Activated naive CD8-positive, alpha-beta T cell treated with anti-CD3 and anti-CD28 coated beads, Interleukin-2, amount 10 ng/mL, durations not matched to agents 7 days and 5 days (primary cell): Measurements from ENCODE around the gene SETBP1. TPM values are rescaled to one million over a fixed set of nuclear protein-coding genes. Genes with fewer than 3 reads are reported as not detected.

Source experiments
- ATAC-seq: fragments of 150-1000 bp; cut with Tn5 transposase; one replicate; pipeline ENCODE4 v1.10.0; 2021; ENCODE audit warnings: low read depth, moderate library complexity
- POLR2A ChIA-PET: fragments of 350-600 bp; sonication (Branson Sonifier 250); formaldehyde crosslinking; loops from one replicate; lab custom pipeline; 2021; ENCODE audit warnings: antibody characterized with exemption; lab: Charles Lee
- DNase-seq: peaks from one replicate; pipeline ENCODE4 v3.0.0; 2021
- H3K27ac Mint-ChIP-seq: one replicate; pipeline ENCODE4 v1.8.0; 2022; ENCODE audit warnings: mild to moderate bottlenecking, mixed read lengths
- H3K27me3 Mint-ChIP-seq: one replicate; pipeline ENCODE4 v1.8.0; 2022; ENCODE audit warnings: mild to moderate bottlenecking, moderate library complexity, mixed read lengths
- H3K36me3 Mint-ChIP-seq: one replicate; pipeline ENCODE4 v1.8.0; 2021; ENCODE audit warnings: mild to moderate bottlenecking, mixed read lengths
- H3K4me1 Mint-ChIP-seq: one replicate; pipeline ENCODE4 v1.8.0; 2021; ENCODE audit warnings: mixed read lengths
- H3K4me3 Mint-ChIP-seq: one replicate; pipeline ENCODE4 v1.8.0; 2022; ENCODE audit warnings: mild to moderate bottlenecking, moderate library complexity, mixed read lengths
- H3K9me3 Mint-ChIP-seq: one replicate; pipeline ENCODE4 v1.8.0; 2021; ENCODE audit warnings: mixed read lengths
- total RNA-seq, 2 experiments: library from RNA; stranded (reverse); gene quantifications; one replicate each; pipeline ENCODE4 v1.2.3, GENCODE V29; 2021

The SETBP1 gene
- total RNA-seq, 2 experiments from 2014 or later, result 1.8 to 1.9 TPM

DNA sequence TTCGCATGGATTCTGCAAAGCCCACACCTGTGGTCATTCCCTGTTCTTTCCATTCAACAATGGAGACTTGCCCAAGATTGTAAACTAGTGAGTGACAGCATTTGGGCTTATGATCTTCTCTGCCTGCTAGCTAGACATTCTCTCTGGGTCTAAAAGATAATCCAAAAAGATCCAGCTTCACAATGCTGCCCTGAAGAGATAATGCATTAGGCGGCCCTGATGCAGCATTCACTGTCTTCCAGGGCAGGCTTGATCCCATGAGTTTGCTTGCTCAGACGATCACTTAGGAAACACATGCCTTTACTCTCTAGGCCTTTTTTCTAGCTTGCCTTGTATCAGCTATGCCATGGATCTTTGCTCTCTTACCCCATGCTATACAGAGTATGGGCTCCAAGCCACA lies 196.1 kb downstream of the SETBP1 start:
- Mint-ChIP-seq H3K27me3 (peaks cover 22% of the 10 kb centered on the region), H3K4me3 (no peak overlapping the region), H3K4me1 (no peaks in the 10 kb centered on the region), H3K36me3 (no peaks in the 10 kb centered on the region), H3K27ac (no peak overlapping the region), H3K9me3 (peaks cover 4% of the 10 kb centered on the region)
- POLR2A ChIA-PET, result no interaction called here
- DNase-seq (no peak), ATAC-seq (no peak)

DNA sequence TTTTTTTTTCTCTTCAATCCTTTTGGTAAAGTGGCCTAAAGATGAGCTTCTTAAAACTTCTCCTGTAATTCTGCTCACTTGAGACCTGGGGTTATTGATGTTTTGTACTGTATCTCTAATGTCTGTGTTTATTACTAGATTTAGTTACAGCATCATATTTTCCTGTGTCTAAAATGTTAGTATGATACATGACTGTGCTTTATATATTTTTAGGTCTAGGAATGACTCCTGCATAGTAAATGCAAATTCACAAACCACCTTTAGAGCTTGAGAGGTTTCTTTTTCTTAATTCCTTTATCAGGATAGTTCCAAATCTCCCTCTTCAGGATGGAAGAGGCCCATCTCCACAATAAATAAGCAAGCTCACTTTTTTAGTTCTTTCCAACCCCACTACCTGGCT lies 197.6 kb downstream of the SETBP1 start:
- POLR2A ChIA-PET, result no interaction called here
- H3K4me1 Mint-ChIP-seq, result no peaks in the 10 kb centered on the region

GRCh38 chr18:44880170-44880569 lies 199.5 kb downstream of the SETBP1 start:
- POLR2A ChIA-PET, result no interaction called here
- no peak for ATAC-seq
- DNase-seq, result no peak
- Mint-ChIP-seq H3K4me3 (no peak overlapping the region), H3K27ac (no peak overlapping the region), H3K27me3 (peaks cover 25% of the 10 kb centered on the region), H3K4me1 (no peaks in the 10 kb centered on the region), H3K36me3 (no peaks in the 10 kb centered on the region), H3K9me3 (peaks cover 1% of the 10 kb centered on the region)

More for the DNA sequence above, 197.6 kb downstream of the SETBP1 start:
- Mint-ChIP-seq H3K27ac (no peak overlapping the region), H3K36me3 (no peaks in the 10 kb centered on the region), H3K27me3 (peaks cover 27% of the 10 kb centered on the region), H3K9me3 (peaks cover 2% of the 10 kb centered on the region), H3K4me3 (no peak overlapping the region)
- DNase-seq, result no peak
- no peak for ATAC-seq

- H3K27ac Mint-ChIP-seq, result no peak overlapping the region
- DNase-seq, result no peak
- H3K27me3 Mint-ChIP-seq, result peaks cover 24% of the 10 kb centered on the region
- H3K36me3 Mint-ChIP-seq, result no peaks in the 10 kb centered on the region
- POLR2A ChIA-PET, result interaction anchor here (0.7 kb wide), 1 partner anchor 10 kb away, joined by 3 read pairs; no protein-coding TSS in a partner anchor
- no peaks in the 10 kb centered on the region for H3K4me1 Mint-ChIP-seq
- no peak overlapping the region for H3K4me3 Mint-ChIP-seq
- no peak for ATAC-seq
- H3K9me3 Mint-ChIP-seq, result peaks cover 1% of the 10 kb centered on the region
Observed at GRCh38 chr18:44881461-44882162, 200.9 kb downstream of the SETBP1 start.

DNA sequence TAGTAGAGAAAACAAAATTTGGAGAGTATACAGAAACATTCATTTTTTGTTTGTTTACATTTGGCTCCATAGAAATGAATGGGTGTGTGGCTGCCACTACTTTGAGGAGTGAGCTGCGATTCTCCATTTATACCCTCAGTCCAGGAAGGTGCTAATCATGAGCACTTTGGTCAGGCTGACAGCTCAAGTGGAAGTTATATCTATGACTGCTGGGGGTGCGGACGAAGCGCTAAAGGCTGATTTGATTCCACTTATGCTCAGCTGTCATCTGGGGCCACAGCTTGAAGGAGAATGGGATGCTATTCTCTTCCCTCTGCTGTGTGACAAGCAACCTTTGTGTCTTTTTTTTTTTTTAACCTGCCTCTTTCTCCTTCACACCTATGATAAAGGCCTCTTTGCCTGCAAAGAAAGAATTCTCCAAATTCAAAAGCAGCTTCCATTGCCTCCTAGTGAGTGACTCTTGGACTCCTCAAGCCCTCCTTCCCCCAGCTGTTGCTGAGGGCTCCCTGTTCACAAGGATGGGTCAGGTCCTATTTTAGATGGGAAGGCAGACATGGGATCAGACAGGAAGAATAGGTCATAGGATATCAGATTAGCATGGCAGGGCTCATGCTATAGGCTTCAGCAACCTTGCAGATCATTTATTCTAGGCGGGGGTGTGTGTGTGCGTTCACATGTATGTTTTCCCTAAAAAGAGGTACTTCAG lies 201.6 kb downstream of the SETBP1 start:
- POLR2A ChIA-PET, result interaction anchor here (0.7 kb wide), 1 partner anchor 10 kb away, joined by 3 read pairs; no protein-coding TSS in a partner anchor

GRCh38 chr18:44883671-44884070 lies 203.0 kb downstream of the SETBP1 start:
- H3K36me3 Mint-ChIP-seq, result no peaks in the 10 kb centered on the region
- H3K9me3 Mint-ChIP-seq, result peaks cover 1% of the 10 kb centered on the region

More for the DNA sequence above, 201.6 kb downstream of the SETBP1 start:
- DNase-seq, result no peak
- no peak overlapping the region for H3K4me3 Mint-ChIP-seq
- H3K9me3 Mint-ChIP-seq, result peaks cover 1% of the 10 kb centered on the region
- no peaks in the 10 kb centered on the region for H3K36me3 Mint-ChIP-seq
- no peak for ATAC-seq
- H3K27me3 Mint-ChIP-seq, result peaks cover 22% of the 10 kb centered on the region
- no peak overlapping the region for H3K27ac Mint-ChIP-seq
- H3K4me1 Mint-ChIP-seq, result peaks cover 3% of the 10 kb centered on the region

DNA sequence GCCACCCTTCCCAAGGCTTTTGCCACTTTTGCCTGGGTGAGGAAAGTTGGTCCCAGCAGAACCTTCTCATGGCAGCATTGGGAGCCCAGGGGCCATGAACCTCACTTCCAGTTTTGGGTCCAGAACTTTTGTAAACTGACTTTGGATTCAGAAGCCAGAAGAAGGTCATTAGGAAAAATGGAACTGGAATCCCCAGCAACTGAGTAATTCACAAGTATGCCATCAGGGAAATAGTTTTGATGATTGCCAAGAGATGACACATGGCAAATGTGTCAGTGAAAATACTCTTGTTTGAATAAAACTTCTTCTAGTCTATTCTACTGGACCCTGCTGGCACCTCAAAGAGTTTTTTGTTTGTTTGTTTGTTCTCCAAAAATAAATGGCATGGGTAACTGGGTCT lies 203.7 kb downstream of the SETBP1 start:
- ATAC-seq (no peak), DNase-seq (no peak)
- H3K27ac Mint-ChIP-seq, result no peak overlapping the region
- H3K4me3 Mint-ChIP-seq, result no peak overlapping the region
- H3K9me3 Mint-ChIP-seq, result peaks cover 1% of the 10 kb centered on the region
- POLR2A ChIA-PET, result no interaction called here
- peaks cover 3% of the 10 kb centered on the region for H3K4me1 Mint-ChIP-seq
- peaks cover 12% of the 10 kb centered on the region for H3K27me3 Mint-ChIP-seq
- no peaks in the 10 kb centered on the region for H3K36me3 Mint-ChIP-seq

More at GRCh38 chr18:44883671-44884070, 203.0 kb downstream of the SETBP1 start:
- DNase-seq (no peak), ATAC-seq (no peak)
- Mint-ChIP-seq H3K27me3 (peaks cover 12% of the 10 kb centered on the region), H3K4me1 (peaks cover 3% of the 10 kb centered on the region), H3K4me3 (no peak overlapping the region), H3K27ac (no peak overlapping the region)
- POLR2A ChIA-PET, result no interaction called here

- no peak for ATAC-seq
- no peak for DNase-seq
Observed at GRCh38 chr18:44885507-44885906, 204.8 kb downstream of the SETBP1 start.

DNA sequence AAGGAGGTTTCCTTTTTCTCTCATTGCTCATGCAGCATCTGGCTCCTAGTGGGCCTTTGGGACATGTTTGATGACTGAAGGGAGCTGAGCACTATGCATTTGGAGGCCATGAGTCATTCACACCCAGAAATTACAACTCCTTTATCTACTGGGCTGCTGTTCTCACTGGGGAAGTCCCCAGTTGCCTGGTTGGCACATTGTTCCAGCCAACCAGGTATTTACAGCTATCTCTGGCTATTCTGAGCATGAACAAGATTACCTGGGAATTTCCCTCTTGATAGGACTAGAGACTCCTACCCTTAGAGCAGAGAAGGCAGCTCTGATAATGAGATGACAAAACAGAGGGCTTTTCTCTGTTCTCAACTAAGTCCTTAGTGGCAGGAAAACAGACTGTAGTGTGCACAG lies 206.5 kb downstream of the SETBP1 start:
- Mint-ChIP-seq H3K4me3 (no peak overlapping the region), H3K27me3 (peaks cover 4% of the 10 kb centered on the region), H3K9me3 (peaks cover 8% of the 10 kb centered on the region), H3K27ac (no peak overlapping the region), H3K4me1 (peaks cover 3% of the 10 kb centered on the region), H3K36me3 (peaks cover 8% of the 10 kb centered on the region)
- no peak for DNase-seq
- POLR2A ChIA-PET, result no interaction called here
- ATAC-seq, result no peak

More at GRCh38 chr18:44885507-44885906, 204.8 kb downstream of the SETBP1 start:
- H3K27ac Mint-ChIP-seq, result no peak overlapping the region
- H3K27me3 Mint-ChIP-seq, result peaks cover 7% of the 10 kb centered on the region
- H3K9me3 Mint-ChIP-seq, result peaks cover 4% of the 10 kb centered on the region
- peaks cover 3% of the 10 kb centered on the region for H3K4me1 Mint-ChIP-seq
- no peaks in the 10 kb centered on the region for H3K36me3 Mint-ChIP-seq
- POLR2A ChIA-PET, result no interaction called here
- H3K4me3 Mint-ChIP-seq, result no peak overlapping the region

DNA sequence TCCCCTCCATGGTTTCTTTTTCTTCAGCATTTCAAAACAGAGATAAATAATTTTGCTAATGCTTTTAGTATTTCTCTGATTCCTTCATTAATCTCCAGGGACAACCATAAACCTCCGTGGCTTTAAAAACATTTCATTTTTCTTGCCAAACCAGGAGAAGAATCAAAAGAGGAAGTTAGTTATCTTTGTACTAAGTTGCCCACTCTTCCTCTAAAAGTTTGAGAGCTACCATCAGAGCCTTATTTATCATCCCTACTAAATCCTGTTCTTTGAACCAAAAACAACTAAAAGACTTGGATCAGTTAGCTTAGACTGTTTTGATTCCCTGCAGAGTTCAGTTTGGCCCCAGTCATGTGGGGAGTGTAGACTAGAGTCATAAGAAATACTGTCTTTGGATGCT lies 208.4 kb downstream of the SETBP1 start:
- peaks cover 6% of the 10 kb centered on the region for H3K4me1 Mint-ChIP-seq

DNA sequence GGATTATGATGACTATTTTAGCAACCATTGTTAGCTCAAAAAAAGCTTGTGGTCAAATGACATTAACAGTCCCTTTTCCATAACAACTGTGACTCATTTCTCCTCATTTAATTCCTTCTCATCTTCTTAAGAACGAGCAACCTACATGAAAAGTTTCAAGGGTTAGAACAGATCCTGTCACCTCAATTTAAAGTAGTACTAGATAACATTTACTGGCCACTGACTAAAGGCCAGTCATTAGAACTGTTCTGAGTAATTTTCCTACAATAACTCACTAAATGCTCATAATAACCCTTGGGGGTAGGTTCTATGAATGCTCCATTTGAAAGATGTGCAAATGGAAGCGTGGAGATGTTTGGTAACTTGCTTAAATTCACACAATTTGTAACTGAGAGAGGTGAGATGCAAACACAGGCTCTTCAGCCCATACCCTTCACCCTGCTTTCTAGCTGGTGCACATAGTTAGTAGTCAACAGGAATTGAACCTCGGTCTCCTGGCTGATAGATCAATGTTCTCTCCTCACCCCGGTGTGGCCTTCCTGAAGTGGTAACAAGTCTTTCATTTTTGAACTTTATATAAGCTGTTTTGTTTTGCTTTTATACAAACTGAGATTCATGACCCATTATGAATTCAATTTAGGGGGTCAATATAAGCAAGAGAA lies 212.5 kb downstream of the SETBP1 start:
- peaks cover 10% of the 10 kb centered on the region for H3K36me3 Mint-ChIP-seq
- H3K27ac Mint-ChIP-seq, result no peak overlapping the region
- no peak overlapping the region for H3K4me3 Mint-ChIP-seq
- DNase-seq (no peak), ATAC-seq (no peak)
- POLR2A ChIA-PET, result no interaction called here
- H3K4me1 Mint-ChIP-seq, result peaks cover 7% of the 10 kb centered on the region
- peaks cover 8% of the 10 kb centered on the region for H3K9me3 Mint-ChIP-seq
- peaks cover 6% of the 10 kb centered on the region for H3K27me3 Mint-ChIP-seq

More for the DNA sequence above, 208.4 kb downstream of the SETBP1 start:
- Mint-ChIP-seq H3K27me3 (no peaks in the 10 kb centered on the region), H3K36me3 (peaks cover 10% of the 10 kb centered on the region), H3K27ac (no peak overlapping the region), H3K4me3 (no peak overlapping the region), H3K9me3 (peaks cover 8% of the 10 kb centered on the region)
- no peak for DNase-seq
- ATAC-seq, result no peak
- POLR2A ChIA-PET, result no interaction called here

DNA sequence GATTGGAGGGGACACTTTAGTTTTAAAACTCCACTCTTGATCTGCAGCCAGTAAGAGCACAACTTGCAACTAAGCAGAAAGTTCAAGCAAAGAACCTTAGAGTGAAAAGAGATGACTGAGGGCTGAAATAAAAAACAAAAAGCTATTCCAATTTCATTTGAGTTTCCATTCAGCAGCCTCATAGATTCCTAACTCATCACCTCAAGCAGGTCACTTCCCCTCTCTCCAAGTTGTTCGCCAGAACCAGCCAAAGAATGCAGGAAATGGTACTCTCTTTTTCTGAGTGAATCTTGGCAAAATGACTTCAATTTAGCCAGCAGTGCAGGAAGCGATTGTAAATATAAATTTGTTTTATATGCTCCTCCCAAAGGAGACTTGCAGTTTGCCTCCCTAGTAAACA lies 213.3 kb downstream of the SETBP1 start:
- H3K27me3 Mint-ChIP-seq, result peaks cover 10% of the 10 kb centered on the region
- H3K4me1 Mint-ChIP-seq, result peaks cover 7% of the 10 kb centered on the region
- DNase-seq (no peak), ATAC-seq (no peak)
- H3K4me3 Mint-ChIP-seq, result no peak overlapping the region
- H3K36me3 Mint-ChIP-seq, result peaks cover 10% of the 10 kb centered on the region
- POLR2A ChIA-PET, result no interaction called here
- peaks cover 8% of the 10 kb centered on the region for H3K9me3 Mint-ChIP-seq
- H3K27ac Mint-ChIP-seq, result no peak overlapping the region

DNA sequence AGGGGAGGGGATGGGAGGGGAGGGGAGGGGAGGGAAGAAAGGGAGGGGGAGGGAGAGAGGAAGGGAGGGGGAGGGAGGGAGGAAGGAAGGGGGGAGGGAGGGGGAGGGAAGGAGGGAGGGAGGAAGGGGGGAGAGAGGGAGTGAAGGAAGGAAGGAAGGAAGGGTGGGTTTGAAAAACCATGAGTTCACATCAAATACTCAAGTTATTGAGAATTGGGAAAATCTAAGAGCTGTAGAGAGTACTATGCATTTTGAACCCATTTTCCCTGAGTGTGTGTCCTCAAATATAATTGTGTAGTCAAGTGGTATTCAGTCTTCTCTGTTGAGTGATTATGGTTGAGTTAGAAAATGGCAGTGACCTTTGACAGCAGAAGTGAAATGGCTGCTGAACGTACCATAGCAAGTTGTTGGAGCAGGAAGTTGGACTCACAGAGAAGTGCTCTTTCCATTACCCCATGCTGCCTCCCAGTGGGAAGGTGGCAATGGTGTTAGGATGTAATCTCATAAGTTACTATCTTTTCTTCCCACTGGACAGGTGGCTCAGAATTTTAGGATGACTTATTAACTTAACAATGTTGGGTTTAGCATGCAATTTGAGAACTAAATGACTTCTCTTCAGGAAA lies 214.6 kb downstream of the SETBP1 start:
- H3K27me3 Mint-ChIP-seq, result peaks cover 10% of the 10 kb centered on the region
- H3K27ac Mint-ChIP-seq, result no peak overlapping the region
- peaks cover 10% of the 10 kb centered on the region for H3K36me3 Mint-ChIP-seq
- POLR2A ChIA-PET, result interaction anchor here (1.4 kb wide), 1 partner anchor 217 kb away, joined by 3 read pairs; no protein-coding TSS in a partner anchor
- no peak for DNase-seq
- no peak overlapping the region for H3K4me3 Mint-ChIP-seq
- H3K9me3 Mint-ChIP-seq, result peaks cover 6% of the 10 kb centered on the region
- peaks cover 7% of the 10 kb centered on the region for H3K4me1 Mint-ChIP-seq
- no peak for ATAC-seq
